ENCODE measurements around the gene KRTAP10-3.

The KRTAP10-3 gene

GRCh38 chr21:44527156-44527982 is 31.2 kb downstream of the KRTAP10-3 start:
- no peak for DNase-seq

GRCh38 chr21:44526096-44526997 is 32.2 kb downstream of the KRTAP10-3 start:
- DNase-seq = no peak

GRCh38 chr21:44525391-44526095 is 33.1 kb downstream of the KRTAP10-3 start:
- no peak for DNase-seq

- no peak for DNase-seq
These were observed 33.9 kb downstream of the KRTAP10-3 start for GRCh38 chr21:44524414-44525371.

- DNase-seq = no peak
These were observed 34.8 kb downstream of the KRTAP10-3 start for GRCh38 chr21:44523567-44524413.

- no peak for DNase-seq
These were observed 35.8 kb downstream of the KRTAP10-3 start for GRCh38 chr21:44522753-44523204.

GRCh38 chr21:44521928-44522752 is 36.5 kb downstream of the KRTAP10-3 start:
- peak; percentile 15 for DNase-seq

GRCh38 chr21:44521301-44521927 is 37.2 kb downstream of the KRTAP10-3 start:
- peak; percentile 13 for DNase-seq

GRCh38 chr21:44520326-44521300 is 38.0 kb downstream of the KRTAP10-3 start:
- peak; percentile 12 for DNase-seq

- peak; percentile 6 for DNase-seq
These were observed 39.0 kb downstream of the KRTAP10-3 start for GRCh38 chr21:44519346-44520325.

- DNase-seq = no peak
These were observed 39.9 kb downstream of the KRTAP10-3 start for GRCh38 chr21:44518686-44519085.

- no peak for DNase-seq
These were observed 41.3 kb downstream of the KRTAP10-3 start for GRCh38 chr21:44517175-44517899.

- DNase-seq = no peak
These were observed 41.8 kb downstream of the KRTAP10-3 start for GRCh38 chr21:44516828-44517174.

- DNase-seq = no peak
These were observed 42.3 kb downstream of the KRTAP10-3 start for GRCh38 chr21:44516342-44516741.

- no peak for DNase-seq
These were observed 43.0 kb downstream of the KRTAP10-3 start for GRCh38 chr21:44515359-44516165.

All from right hindlimb (tissue), 1 donor.